GM23248 (cell line): ENCODE measurements around the gene CFHR4.

Experiments used
- EZH2 ChIP-seq: fragments of 200-600 bp; sonication (generic); IDR thresholded peaks from 2 replicates; pipeline ENCODE4 v1.6.1; 2018; ENCODE audit warnings: antibody characterized with exemption, mild to moderate bottlenecking; ENCODE audit not compliant: insufficient read depth, poor library complexity, severe bottlenecking
- EZH2phosphoT487 ChIP-seq: fragments of 200-600 bp; sonication (generic); IDR thresholded peaks from 2 replicates; pipeline ENCODE4 v1.6.1; 2018; ENCODE audit warnings: antibody characterized with exemption, moderate library complexity, mild to moderate bottlenecking, low read depth; ENCODE audit not compliant: insufficient read depth

DNA sequence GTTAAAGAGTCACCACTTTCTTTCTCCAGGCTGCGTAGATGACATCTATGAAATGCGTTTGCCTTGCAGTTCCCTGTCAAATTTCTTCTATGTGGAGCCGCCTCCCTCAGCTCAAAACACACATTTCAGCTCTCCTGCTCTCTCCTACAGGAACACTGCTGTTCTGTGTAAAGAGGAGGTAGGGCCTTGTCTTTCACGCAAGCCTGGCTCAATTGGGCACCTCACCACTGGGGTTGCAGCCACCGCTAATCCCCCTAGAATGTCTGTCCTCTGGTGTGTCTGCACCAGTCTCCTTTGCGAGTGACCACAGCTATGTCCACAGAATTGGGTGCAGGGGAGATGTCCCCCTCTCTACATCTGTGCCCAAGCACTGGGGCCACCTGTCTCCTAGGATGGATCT is 31.8 kb upstream of the CFHR4 start:
- no peak for TF ChIP-seq EZH2
- TF ChIP-seq EZH2phosphoT487: no peak
